K562 (cell line): ENCODE results near the gene REXO2. TPM values are rescaled to one million over a fixed set of nuclear protein-coding genes. Genes with fewer than 3 reads are reported as not detected.

Source experiments
- ATAC-seq: fragments of 200-7000 bp; cut with Tn5 transposase; 3 replicates; pipeline ENCODE4 v1.9.1; 2020; ENCODE audit warnings: moderate library complexity
- BruUV-seq: library from RNA; stranded (reverse); fragments of 400-500 nt; replicated peaks from 2 replicates; lab custom pipeline; 2021; lab: Mats Ljungman, UMichigan
- CTCF ChIA-PET: fragments of 300-600 bp; formaldehyde crosslinking; extraction: SDS; loops from one replicate; lab custom pipeline; 2021; ENCODE audit warnings: low intra/inter-chr PET ratio; lab: Yijun Ruan, JAX
- POLR2A ChIA-PET: fragments of 300-600, 350-650 bp; sonication (Branson Sonifier 250); formaldehyde crosslinking; extraction: SDS; loops from one replicate; lab custom pipeline; 2021; ENCODE audit warnings: antibody characterized with exemption, inconsistent platforms; lab: Yijun Ruan, JAX
- DNase-seq, 4 experiments: peaks; one replicate each; pipeline versions ENCODE4 v3.0.0 to v3.0.0-alpha.2; 2011 to 2018; ENCODE audit warnings: low spot score in 3 of 4, mixed read lengths in 3 of 4; ENCODE audit errors: extremely low read depth in 1 of 4
- FAIRE-seq: peaks from 2 replicates; lab custom pipeline; 2011; peaks lifted over from hg19 to GRCh38; lab: Jason Lieb, UNC
- H2AFZ ChIP-seq: 2 replicates; pipeline ENCODE4 v1.6.0; 2011; ENCODE audit warnings: low read depth, low read length, control low read depth, inconsistent platforms
- H3K27ac ChIP-seq: fragments of 200-600 bp; 3 replicates; pipeline ENCODE4 v1.8.0; 2011; ENCODE audit warnings: low read depth, mild to moderate bottlenecking, control low read depth, inconsistent platforms, low read length, moderate library complexity, mixed read lengths; ENCODE audit errors: extremely low read depth
- H3K27me3 ChIP-seq, 2 experiments: fragments of 300-600 bp in 1 of 2; 2 replicates in 1 of 2; 3 replicates in 1 of 2; pipeline versions ENCODE4 v1.6.0 to v1.8.0; 2011; ENCODE audit warnings: inconsistent platforms in 2 of 2, low read length in 2 of 2, mild to moderate bottlenecking in 1 of 2, mixed read lengths in 1 of 2, moderate library complexity in 1 of 2; ENCODE audit not compliant: control insufficient read depth in 2 of 2, insufficient read depth in 2 of 2
- H3K36me3 ChIP-seq: fragments of 300-600 bp; 3 replicates; pipeline ENCODE4 v1.8.0; 2011; ENCODE audit warnings: mild to moderate bottlenecking, low read length, inconsistent platforms; ENCODE audit not compliant: control insufficient read depth, insufficient read depth
- H3K4me1 ChIP-seq, 2 experiments: fragments of 200-600 bp in 1 of 2; replicated peaks in 1 of 2; 2 replicates in 1 of 2; 3 replicates in 1 of 2; pipeline versions ENCODE4 v1.5.1 to v1.8.0; 2011; ENCODE audit warnings: inconsistent platforms in 2 of 2, low read length in 2 of 2, mild to moderate bottlenecking in 1 of 2, mixed read lengths in 1 of 2, moderate library complexity in 1 of 2; ENCODE audit not compliant: control insufficient read depth in 2 of 2, insufficient read depth in 2 of 2
- H3K4me2 ChIP-seq: 2 replicates; pipeline ENCODE4 v1.6.1; 2011; ENCODE audit warnings: low read length, control low read depth, inconsistent platforms, mixed read lengths; ENCODE audit not compliant: insufficient read depth
- H3K4me3 ChIP-seq: fragments of 200-600 bp; sonication (generic), shearing (Covaris generic); 2 replicates; pipeline ENCODE4 v1.5.1; 2016; ENCODE audit warnings: control low read depth, inconsistent platforms
- H3K79me2 ChIP-seq: fragments of 200-600 bp; 3 replicates; pipeline ENCODE4 v1.8.0; 2011; ENCODE audit warnings: low read length, inconsistent platforms; ENCODE audit not compliant: control insufficient read depth, insufficient read depth
- H3K9ac ChIP-seq, 2 experiments: 2 replicates each; pipeline versions ENCODE4 v1.6.0 to v1.6.1; 2011; ENCODE audit warnings: low read depth in 2 of 2, low read length in 2 of 2, control low read depth in 1 of 2, inconsistent platforms in 1 of 2, mild to moderate bottlenecking in 1 of 2, mixed read lengths in 1 of 2; ENCODE audit not compliant: insufficient read depth in 1 of 2
- H3K9me1 ChIP-seq: one replicate; pipeline ENCODE4 v1.6.0; 2011; ENCODE audit warnings: inconsistent platforms, mild to moderate bottlenecking, low read length, moderate library complexity; ENCODE audit not compliant: control insufficient read depth, insufficient read depth
- H3K9me3 ChIP-seq: replicated peaks from 2 replicates; pipeline ENCODE4 v1.5.1; 2011; ENCODE audit warnings: low read depth, low read length, inconsistent platforms; ENCODE audit not compliant: control insufficient read depth, insufficient read depth
- H4K20me1 ChIP-seq: replicated peaks from 2 replicates; pipeline ENCODE4 v1.6.1; 2011; ENCODE audit warnings: low read length, inconsistent platforms, mixed read lengths; ENCODE audit not compliant: control insufficient read depth, insufficient read depth
- ATF4 ChIP-seq: fragments of 450-650 bp; formaldehyde crosslinking; IDR thresholded peaks from 2 replicates; pipeline ENCODE4 v1.4.0; 2022; ENCODE audit warnings: mild to moderate bottlenecking, moderate library complexity
- ATF7 ChIP-seq: fragments of 450-650 bp; IDR thresholded peaks from 2 replicates; pipeline ENCODE4 v1.7.1; 2014; ENCODE audit warnings: mild to moderate bottlenecking, moderate library complexity
- ILF3 ChIP-seq: fragments of 450-650 bp; IDR thresholded peaks from 2 replicates; pipeline ENCODE4 v1.6.1; 2018; ENCODE audit warnings: antibody characterized with exemption, mild to moderate bottlenecking, moderate library complexity, borderline replicate concordance
- MCM7 ChIP-seq, 2 experiments: fragments of 450-650 bp; IDR thresholded peaks; 2 replicates each; pipeline ENCODE4 v1.6.1; 2016 to 2018
- PBX2 ChIP-seq, 2 experiments: IDR thresholded peaks in 1 of 2; conservative IDR thresholded peaks in 1 of 2; 2 replicates each; pipeline ENCODE4 v1.6.1; 2016; ENCODE audit warnings: low read depth in 2 of 2, mild to moderate bottlenecking in 1 of 2, missing compliant biosample characterization in 1 of 2, missing genetic modification characterization in 1 of 2, moderate library complexity in 1 of 2
- RAD51 ChIP-seq: fragments of 450-650 bp; IDR thresholded peaks from 2 replicates; pipeline ENCODE4 v1.7.1; 2016; ENCODE audit warnings: low read depth, mild to moderate bottlenecking, borderline replicate concordance
- ZBTB34 ChIP-seq: fragments of 250-450 bp; sonication (Bioruptor Pico); IDR thresholded peaks from 2 replicates; pipeline ENCODE4 v1.8.0; 2021; ENCODE audit warnings: mild to moderate bottlenecking, moderate library complexity
- ZNF444 ChIP-seq: fragments of 250-450 bp; sonication (Bioruptor Pico); IDR thresholded peaks from 2 replicates; pipeline ENCODE4 v1.4.0; 2020; ENCODE audit warnings: mild to moderate bottlenecking, moderate library complexity
- WGBS: fragments of 100-300 bp; shearing (Covaris generic); methylation state at CpG from one replicate; pipeline ENCODE4 v1.1.6; 2016; ENCODE audit warnings: low coverage, mixed read lengths; ENCODE audit not compliant: insufficient coverage; ENCODE audit errors: missing lambda C conversion rate; 5-methylcytosine and 5-hydroxymethylcytosine counted together
- in situ Hi-C: fragments of 300-500 bp; cut with MboI; formaldehyde crosslinking; loops from 4 replicates; pipeline ENCODE4 v1.15.0; 2018; ENCODE audit warnings: inconsistent platforms, mixed read lengths
- intact Hi-C: fragments of 100-400 bp; cut with micrococcal nuclease; formaldehyde crosslinking; loops from 2 replicates; pipeline ENCODE4 v1.14.2; 2022
- polyA plus RNA-seq, 8 experiments: library from polyadenylated mRNA; depleted of rRNA in 4 of 8; stranded (reverse) in 5 of 8; unstranded in 3 of 8; fragments of >200 nt; fragmentation: Nextera tagmentation in 2 of 8; fragmentation: Illumina TruSeq in 1 of 8; extraction: Ambion mirVana in 2 of 8; extraction: Trizol in 1 of 8; gene quantifications; 2 replicates each; pipeline versions ENCODE4 v1.2.1 to v1.2.3, GENCODE V29; 2011 to 2014; ENCODE audit warnings: inconsistent platforms in 1 of 8, missing spikeins in 1 of 8
- total RNA-seq, 7 experiments: library from RNA; depleted of rRNA in 6 of 7; stranded (reverse); fragments of >200 nt in 6 of 7; fragmentation: Illumina TruSeq in 2 of 7; extraction: Trizol in 2 of 7; gene quantifications; 2 replicates each; pipeline versions ENCODE4 v1.2.1 to v1.2.3, GENCODE V29; 2011 to 2021; ENCODE audit warnings: low replicate concordance in 1 of 7
- TF ChIP-seq, protein P1 (sequence below): IDR thresholded peaks from 3 replicates; pipeline ENCODE4 v1.6.1; 2011; ENCODE audit warnings: borderline replicate concordance, mild to moderate bottlenecking; ENCODE audit not compliant: insufficient read length, insufficient read depth

Gene REXO2
- total and polyA plus RNA-seq, 9 of the 15 experiments (the other 6 are each of a cell fraction or from before 2014, with no cell fraction given): 143 to 370 (median 193) TPM

- Histone ChIP-seq H3K79me2 (no peaks in the 10 kb centered on the region), H3K9ac (no peak overlapping the region), H3K27ac (no peak overlapping the region), H3K36me3 (no peaks in the 10 kb centered on the region), H3K27me3 (no peaks in the 10 kb centered on the region; a peak in 1 of 5 replicates), H2AFZ (no peak overlapping the region), H4K20me1 (no peaks in the 10 kb centered on the region), H3K4me2 (no peak overlapping the region), H3K4me3 (no peak overlapping the region), H3K9me1 (no peaks in the 10 kb centered on the region), H3K9me3 (no peaks in the 10 kb centered on the region), H3K4me1 (no peaks in the 10 kb centered on the region; a peak in 1 of 5 replicates)
- intact Hi-C loops: no loop called here
- DNase-seq (no peak), ATAC-seq (no peak), FAIRE-seq (no peak)
- ChIA-PET POLR2A (no interaction called here), CTCF (no interaction called here)
- in situ Hi-C loops: no loop called here
- BruUV-seq: no TSS peak
- 6% methylated on average over 1 of the region's 1 CpG for WGBS
- TF ChIP-seq ILF3: no peak
- no peak for TF ChIP-seq PBX2 (CRISPR knock-in tag; IDR thresholded peaks at IDR 0.05; ENCODE audit: low read depth)
- no peak for TF ChIP-seq PBX2 (tag; conservative IDR thresholded peaks at IDR 0.05; ENCODE audit: low read depth)
- TF ChIP-seq ZBTB34 (CRISPR knock-in tag): no peak
- TF ChIP-seq MCM7 (IDR thresholded peaks at IDR 0.05): no peak
- no peak for TF ChIP-seq RAD51
- TF ChIP-seq ZNF444 (CRISPR knock-in tag): no peak
- TF ChIP-seq ATF4 (CRISPR knock-in tag): no peak
- TF ChIP-seq, protein P1, sequence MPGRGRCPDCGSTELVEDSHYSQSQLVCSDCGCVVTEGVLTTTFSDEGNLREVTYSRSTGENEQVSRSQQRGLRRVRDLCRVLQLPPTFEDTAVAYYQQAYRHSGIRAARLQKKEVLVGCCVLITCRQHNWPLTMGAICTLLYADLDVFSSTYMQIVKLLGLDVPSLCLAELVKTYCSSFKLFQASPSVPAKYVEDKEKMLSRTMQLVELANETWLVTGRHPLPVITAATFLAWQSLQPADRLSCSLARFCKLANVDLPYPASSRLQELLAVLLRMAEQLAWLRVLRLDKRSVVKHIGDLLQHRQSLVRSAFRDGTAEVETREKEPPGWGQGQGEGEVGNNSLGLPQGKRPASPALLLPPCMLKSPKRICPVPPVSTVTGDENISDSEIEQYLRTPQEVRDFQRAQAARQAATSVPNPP: no peak
- no peak for TF ChIP-seq ATF7
Measured at GRCh38 chr11:114482114-114482513, 42.8 kb downstream of the REXO2 start.
